ENCODE measurements around the gene PZP.
"Not testable (repeated sequence)": the region's sequence is repeated elsewhere in the genome, so short reads cannot be mapped to it uniquely, and the experiment has no call there.

Gene PZP

GRCh38 chr12:9248435-9248834 is 40.2 kb upstream of the PZP start:
- no peaks in the 10 kb centered on the region for H3K4me1 ChIP-seq (ENCODE audit: control extremely low read depth in 1 of 4, control insufficient read depth in 4 of 4, insufficient read depth in 4 of 4, low read length in 3 of 4)
- CTCF ChIA-PET, result no interaction called here
- no peaks in the 10 kb centered on the region for H3K27me3 ChIP-seq (replicated peaks in 2 of 5; ENCODE audit: control insufficient read depth in 4 of 5, insufficient read depth in 5 of 5, low read length in 4 of 5)
- H3K36me3 ChIP-seq (ENCODE audit: control insufficient read depth in 4 of 4, insufficient read depth in 4 of 4, low read length in 3 of 4), result no peaks in the 10 kb centered on the region
- WGBS (ENCODE audit: insufficient coverage), result 96% methylated on average over 2 of the region's 3 CpGs
- peaks cover 0 to 5% (median 0%) of the 10 kb centered on the region in 5 experiments for H3K9me3 ChIP-seq (ENCODE audit: control extremely low read depth in 1 of 5, control insufficient read depth in 4 of 5, insufficient read depth in 2 of 5, low read depth in 1 of 5, low read length in 4 of 5)
- POLR2A ChIA-PET, result no interaction called here
- H3K27ac ChIP-seq (ENCODE audit: insufficient read depth in 1 of 2, low read depth in 1 of 2, low read length in 2 of 2, poor library complexity in 1 of 2, severe bottlenecking in 2 of 2), result no peak overlapping the region
- DNase-seq, result no peak
- no peak overlapping the region for H3K4me3 ChIP-seq (ENCODE audit: control insufficient read depth in 1 of 7, extremely low read depth in 1 of 7, insufficient read depth in 4 of 7, low read depth in 2 of 7, low read length in 6 of 7)

- CTCF ChIA-PET, result no interaction called here
- no peak for DNase-seq
- POLR2A ChIA-PET, result no interaction called here
These were observed 36.7 kb upstream of the PZP start for GRCh38 chr12:9244894-9245293.

GRCh38 chr12:9243999-9244649 is 35.9 kb upstream of the PZP start:
- Histone ChIP-seq H3K27me3 (replicated peaks in 2 of 5; ENCODE audit: control insufficient read depth in 4 of 5, insufficient read depth in 5 of 5, low read length in 4 of 5) (no peaks in the 10 kb centered on the region), H3K36me3 (ENCODE audit: control insufficient read depth in 4 of 4, insufficient read depth in 4 of 4, low read length in 3 of 4) (no peaks in the 10 kb centered on the region), H3K4me1 (ENCODE audit: control extremely low read depth in 1 of 4, control insufficient read depth in 4 of 4, insufficient read depth in 4 of 4, low read length in 3 of 4) (peaks cover 0 to 5% (median 0%) of the 10 kb centered on the region in 4 experiments), H3K4me3 (ENCODE audit: control insufficient read depth in 1 of 7, extremely low read depth in 1 of 7, insufficient read depth in 4 of 7, low read depth in 2 of 7, low read length in 6 of 7) (no peak overlapping the region), H3K27ac (ENCODE audit: insufficient read depth in 1 of 2, low read depth in 1 of 2, low read length in 2 of 2, poor library complexity in 1 of 2, severe bottlenecking in 2 of 2) (no peak overlapping the region), H3K9me3 (ENCODE audit: control extremely low read depth in 1 of 5, control insufficient read depth in 4 of 5, insufficient read depth in 2 of 5, low read depth in 1 of 5, low read length in 4 of 5) (no peaks in the 10 kb centered on the region)
- ChIA-PET CTCF (no interaction called here), POLR2A (no interaction called here)
- no peak for DNase-seq
- no CpG with 5 or more reads among the region's 1 CpG for WGBS (ENCODE audit: insufficient coverage)

More at GRCh38 chr12:9244894-9245293, 36.7 kb upstream of the PZP start:
- no peak overlapping the region for H3K27ac ChIP-seq (ENCODE audit: insufficient read depth in 1 of 2, low read depth in 1 of 2, low read length in 2 of 2, poor library complexity in 1 of 2, severe bottlenecking in 2 of 2)
- peaks cover 0 to 5% (median 0%) of the 10 kb centered on the region in 4 experiments for H3K4me1 ChIP-seq (ENCODE audit: control extremely low read depth in 1 of 4, control insufficient read depth in 4 of 4, insufficient read depth in 4 of 4, low read length in 3 of 4)
- no peak overlapping the region for H3K4me3 ChIP-seq (ENCODE audit: control insufficient read depth in 1 of 7, extremely low read depth in 1 of 7, insufficient read depth in 4 of 7, low read depth in 2 of 7, low read length in 6 of 7)
- H3K9me3 ChIP-seq (ENCODE audit: control extremely low read depth in 1 of 5, control insufficient read depth in 4 of 5, insufficient read depth in 2 of 5, low read depth in 1 of 5, low read length in 4 of 5), result no peaks in the 10 kb centered on the region
- H3K27me3 ChIP-seq (replicated peaks in 2 of 5; ENCODE audit: control insufficient read depth in 4 of 5, insufficient read depth in 5 of 5, low read length in 4 of 5), result no peaks in the 10 kb centered on the region
- no peaks in the 10 kb centered on the region for H3K36me3 ChIP-seq (ENCODE audit: control insufficient read depth in 4 of 4, insufficient read depth in 4 of 4, low read length in 3 of 4)
- 100% methylated on average over 3 of the region's 6 CpGs for WGBS (ENCODE audit: insufficient coverage)

- Histone ChIP-seq H3K9me3 (ENCODE audit: control extremely low read depth in 1 of 5, control insufficient read depth in 4 of 5, insufficient read depth in 2 of 5, low read depth in 1 of 5, low read length in 4 of 5) (no peaks in the 10 kb centered on the region), H3K36me3 (ENCODE audit: control insufficient read depth in 4 of 4, insufficient read depth in 4 of 4, low read length in 3 of 4) (no peaks in the 10 kb centered on the region), H3K27me3 (replicated peaks in 2 of 5; ENCODE audit: control insufficient read depth in 4 of 5, insufficient read depth in 5 of 5, low read length in 4 of 5) (no peaks in the 10 kb centered on the region), H3K4me3 (ENCODE audit: control insufficient read depth in 1 of 7, extremely low read depth in 1 of 7, insufficient read depth in 4 of 7, low read depth in 2 of 7, low read length in 6 of 7) (no peak overlapping the region), H3K27ac (ENCODE audit: insufficient read depth in 1 of 2, low read depth in 1 of 2, low read length in 2 of 2, poor library complexity in 1 of 2, severe bottlenecking in 2 of 2) (no peak overlapping the region), H3K4me1 (ENCODE audit: control extremely low read depth in 1 of 4, control insufficient read depth in 4 of 4, insufficient read depth in 4 of 4, low read length in 3 of 4) (peaks cover 0 to 5% (median 0%) of the 10 kb centered on the region in 4 experiments)
- no peak for DNase-seq
- ChIA-PET CTCF (no interaction called here), POLR2A (no interaction called here)
- WGBS (ENCODE audit: insufficient coverage), result 100% methylated on average over 2 of the region's 3 CpGs
These were observed 33.1 kb upstream of the PZP start for GRCh38 chr12:9241301-9241700.

GRCh38 chr12:9240776-9241175 is 32.6 kb upstream of the PZP start:
- no peaks in the 10 kb centered on the region for H3K27me3 ChIP-seq (replicated peaks in 2 of 5; ENCODE audit: control insufficient read depth in 4 of 5, insufficient read depth in 5 of 5, low read length in 4 of 5)
- no peak overlapping the region for H3K27ac ChIP-seq (ENCODE audit: insufficient read depth in 1 of 2, low read depth in 1 of 2, low read length in 2 of 2, poor library complexity in 1 of 2, severe bottlenecking in 2 of 2)
- peaks cover 0 to 5% (median 0%) of the 10 kb centered on the region in 4 experiments for H3K4me1 ChIP-seq (ENCODE audit: control extremely low read depth in 1 of 4, control insufficient read depth in 4 of 4, insufficient read depth in 4 of 4, low read length in 3 of 4)
- H3K9me3 ChIP-seq (ENCODE audit: control extremely low read depth in 1 of 5, control insufficient read depth in 4 of 5, insufficient read depth in 2 of 5, low read depth in 1 of 5, low read length in 4 of 5), result no peaks in the 10 kb centered on the region
- ChIA-PET POLR2A (no interaction called here), CTCF (no interaction called here)
- DNase-seq, result peak in 1 of 3 donors; percentile 3
- no peaks in the 10 kb centered on the region for H3K36me3 ChIP-seq (ENCODE audit: control insufficient read depth in 4 of 4, insufficient read depth in 4 of 4, low read length in 3 of 4)
- peak overlapping the region in 2 of 7 experiments; percentile 57 to 73 for H3K4me3 ChIP-seq (ENCODE audit: control insufficient read depth in 1 of 7, extremely low read depth in 1 of 7, insufficient read depth in 4 of 7, low read depth in 2 of 7, low read length in 6 of 7)
- WGBS (ENCODE audit: insufficient coverage), result 93% methylated on average over 2 of the region's 5 CpGs

- peak overlapping the region; percentile 16 to 73 (median 53) for H3K4me3 ChIP-seq (ENCODE audit: control insufficient read depth in 1 of 7, extremely low read depth in 1 of 7, insufficient read depth in 4 of 7, low read depth in 2 of 7, low read length in 6 of 7)
- CTCF ChIA-PET; H3K36me3 ChIP-seq (ENCODE audit: control insufficient read depth in 4 of 4, insufficient read depth in 4 of 4, low read length in 3 of 4); H3K4me1 ChIP-seq (ENCODE audit: control extremely low read depth in 1 of 4, control insufficient read depth in 4 of 4, insufficient read depth in 4 of 4, low read length in 3 of 4); H3K27me3 ChIP-seq (replicated peaks in 2 of 5; ENCODE audit: control insufficient read depth in 4 of 5, insufficient read depth in 5 of 5, low read length in 4 of 5); POLR2A ChIA-PET; H3K9me3 ChIP-seq (ENCODE audit: control extremely low read depth in 1 of 5, control insufficient read depth in 4 of 5, insufficient read depth in 2 of 5, low read depth in 1 of 5, low read length in 4 of 5); H3K27ac ChIP-seq (ENCODE audit: insufficient read depth in 1 of 2, low read depth in 1 of 2, low read length in 2 of 2, poor library complexity in 1 of 2, severe bottlenecking in 2 of 2): not testable (repeated sequence)
- peak; percentile 42 to 77 (median 69) for DNase-seq
- 16% methylated on average over 14 of the region's 33 CpGs for WGBS (ENCODE audit: insufficient coverage)
These were observed 31.9 kb upstream of the PZP start for GRCh38 chr12:9240004-9240635.

GRCh38 chr12:9237286-9237685 is 29.1 kb upstream of the PZP start:
- POLR2A ChIA-PET, result no interaction called here
- H3K4me3 ChIP-seq (ENCODE audit: control insufficient read depth in 1 of 7, extremely low read depth in 1 of 7, insufficient read depth in 4 of 7, low read depth in 2 of 7, low read length in 6 of 7), result no peak overlapping the region
- 80% methylated on average over 1 of the region's 1 CpG for WGBS (ENCODE audit: insufficient coverage)
- CTCF ChIA-PET, result no interaction called here
- DNase-seq, result no peak
- H3K27ac ChIP-seq (ENCODE audit: insufficient read depth in 1 of 2, low read depth in 1 of 2, low read length in 2 of 2, poor library complexity in 1 of 2, severe bottlenecking in 2 of 2), result no peak overlapping the region
- H3K36me3 ChIP-seq (ENCODE audit: control insufficient read depth in 4 of 4, insufficient read depth in 4 of 4, low read length in 3 of 4), result peaks cover 0 to 2% (median 0%) of the 10 kb centered on the region in 4 experiments
- no peaks in the 10 kb centered on the region for H3K9me3 ChIP-seq (ENCODE audit: control extremely low read depth in 1 of 5, control insufficient read depth in 4 of 5, insufficient read depth in 2 of 5, low read depth in 1 of 5, low read length in 4 of 5)
- no peaks in the 10 kb centered on the region for H3K27me3 ChIP-seq (replicated peaks in 2 of 5; ENCODE audit: control insufficient read depth in 4 of 5, insufficient read depth in 5 of 5, low read length in 4 of 5)
- H3K4me1 ChIP-seq (ENCODE audit: control extremely low read depth in 1 of 4, control insufficient read depth in 4 of 4, insufficient read depth in 4 of 4, low read length in 3 of 4), result peaks cover 0 to 5% (median 0%) of the 10 kb centered on the region in 4 experiments
